NCI-H2107 treated with DMSO at 0.1 percent for 48 hours (cell line): ENCODE measurements around the gene EMP2.

Experiments used
- DNase-seq: peaks from one replicate; lab custom pipeline; 2025; ENCODE audit not compliant: unreplicated experiment; lab: John Stamatoyannopoulos, UW

EMP2 gene

GRCh38 chr16:10610499-10611184 lies 30.2 kb upstream of the EMP2 start:
- DNase-seq = no peak

- no peak for DNase-seq
Observed at GRCh38 chr16:10609402-10609774, 29.0 kb upstream of the EMP2 start.

DNA sequence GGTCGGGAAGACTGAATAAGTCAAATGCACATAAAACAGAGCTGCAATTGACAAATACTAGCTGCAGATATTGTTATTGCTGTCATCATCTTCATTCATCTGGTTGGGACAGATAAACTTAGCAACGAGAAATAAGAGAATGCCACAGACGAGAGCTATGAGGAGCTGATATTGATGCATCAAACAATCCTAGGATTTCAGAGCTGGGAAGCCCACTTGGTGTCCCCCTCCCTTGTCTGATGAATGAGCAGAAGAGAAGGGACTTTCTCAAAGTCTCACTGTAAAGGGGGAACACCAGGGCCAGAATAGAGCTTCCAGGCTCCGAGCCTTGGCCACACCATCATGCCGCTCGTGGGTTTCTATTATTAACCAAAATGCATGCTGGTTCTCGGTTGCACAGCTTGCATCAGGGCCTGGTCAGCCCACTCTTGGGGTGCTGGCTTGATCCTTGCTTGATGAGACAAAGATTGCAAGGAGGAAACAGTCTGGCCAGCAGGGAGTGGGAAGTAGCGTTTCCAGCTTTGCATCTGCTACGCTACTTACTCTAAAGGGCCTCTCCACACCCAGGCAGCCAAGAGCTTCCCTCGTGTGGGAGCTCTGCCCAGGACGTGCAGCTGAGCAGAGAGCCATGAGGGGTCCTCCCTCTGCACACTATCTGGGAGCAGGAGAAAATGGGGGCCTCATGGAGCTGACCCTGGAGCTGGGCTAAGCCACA lies 28.4 kb upstream of the EMP2 start:
- no peak for DNase-seq

GRCh38 chr16:10607157-10607556 lies 26.8 kb upstream of the EMP2 start:
- DNase-seq = no peak

DNA sequence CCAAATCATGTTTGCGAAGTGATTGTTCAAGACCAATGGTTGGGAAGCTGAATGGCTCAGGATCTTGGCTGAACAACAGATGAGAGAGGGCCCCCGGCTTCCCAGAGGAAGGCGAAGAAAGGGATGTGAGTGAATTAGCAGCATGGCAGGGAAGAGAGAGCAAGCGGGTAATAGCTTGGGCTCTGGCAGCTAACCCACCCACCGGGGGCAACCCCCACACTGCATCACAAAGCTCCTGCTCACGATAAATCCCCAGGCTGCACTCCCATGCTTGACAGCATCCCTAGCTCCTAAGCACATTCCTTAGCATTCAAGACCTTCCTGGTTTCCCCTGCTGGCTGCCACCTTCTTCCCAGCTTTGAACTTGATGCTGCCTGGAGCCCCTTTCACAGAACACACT lies 26.2 kb upstream of the EMP2 start:
- DNase-seq = no peak

- DNase-seq = no peak
Observed at GRCh38 chr16:10605636-10606035, 25.2 kb upstream of the EMP2 start.

DNA sequence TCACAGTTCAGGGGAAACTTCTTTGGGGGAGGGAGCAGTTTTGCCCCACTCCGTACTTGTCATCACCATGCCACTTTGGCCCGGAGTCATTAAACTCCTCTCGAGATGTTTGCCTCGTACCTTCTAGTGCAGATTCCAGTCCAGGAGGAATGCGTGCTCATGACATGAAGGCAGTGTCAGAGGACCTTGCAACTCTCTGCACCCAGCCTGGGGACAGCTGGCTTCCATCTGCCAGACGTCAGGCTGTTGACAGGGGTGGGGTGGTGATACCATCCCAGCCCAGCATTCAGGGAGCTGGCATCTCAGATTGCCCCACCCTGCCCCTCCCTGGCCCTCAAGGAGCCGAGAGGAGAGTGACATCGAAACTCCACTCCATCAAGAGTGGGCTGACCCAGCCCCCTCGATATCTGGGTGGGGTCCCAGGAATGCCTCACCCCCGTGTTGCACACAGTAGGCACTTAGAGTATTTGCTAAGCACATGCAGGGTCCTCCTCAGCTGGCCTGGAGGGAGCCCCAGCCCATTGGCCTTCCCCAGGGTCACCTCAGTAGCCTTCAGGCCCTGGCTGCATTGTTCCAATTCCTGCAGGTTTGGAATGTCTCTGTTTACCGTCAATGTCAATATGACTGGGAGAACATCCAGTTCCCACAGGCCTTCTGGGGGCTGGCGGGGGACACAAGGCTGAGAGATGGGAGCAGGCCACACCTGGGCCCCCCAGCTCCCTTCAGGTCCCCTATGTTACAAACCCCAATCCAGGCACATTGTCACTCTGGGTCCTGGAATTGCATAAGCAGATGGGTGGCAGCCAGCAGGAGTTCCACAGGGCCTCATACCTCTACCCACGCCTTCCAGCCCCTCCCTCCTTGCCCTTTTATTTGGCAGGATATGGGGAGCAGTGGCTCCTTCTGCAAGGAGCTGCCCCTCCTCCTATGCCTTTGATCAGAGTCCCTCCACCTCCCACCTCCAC lies 21.3 kb upstream of the EMP2 start:
- no peak for DNase-seq

DNA sequence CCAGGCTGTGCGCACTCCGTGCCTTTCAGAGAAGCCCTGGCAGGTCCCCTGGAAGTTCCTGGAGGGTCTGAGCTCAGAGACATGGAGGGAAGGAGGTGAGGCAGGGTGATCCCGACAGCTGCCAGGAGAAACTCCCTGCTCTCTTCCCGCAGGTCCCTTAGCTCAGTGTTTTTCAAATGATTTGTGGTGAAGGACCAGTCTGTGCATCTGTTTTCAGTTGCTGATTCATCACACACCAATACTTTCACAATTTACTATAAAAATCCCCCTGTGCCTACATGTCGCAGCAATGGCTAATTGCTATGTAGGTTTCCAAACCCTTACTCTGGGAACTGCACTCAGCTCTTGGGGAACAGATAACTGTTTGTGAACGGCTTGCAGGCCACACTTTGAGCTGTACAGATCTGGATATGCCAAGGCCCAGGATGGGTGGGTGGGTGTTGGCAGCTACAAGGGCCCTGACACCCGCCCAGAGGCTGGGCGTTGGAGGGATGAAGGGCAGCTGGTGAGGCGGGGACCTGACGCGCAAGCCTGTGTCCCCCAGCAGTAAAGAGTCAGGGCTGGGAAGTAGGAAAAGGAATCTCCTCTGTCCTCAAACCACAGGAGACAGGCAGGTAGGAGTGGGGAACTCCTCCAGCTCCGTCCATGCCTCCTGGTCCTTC lies 20.5 kb upstream of the EMP2 start:
- DNase-seq = no peak

- DNase-seq = no peak
Observed at GRCh38 chr16:10599626-10600025, 19.2 kb upstream of the EMP2 start.

- no peak for DNase-seq
Observed at GRCh38 chr16:10598157-10598556, 17.8 kb upstream of the EMP2 start.

GRCh38 chr16:10597187-10597601 lies 16.8 kb upstream of the EMP2 start:
- no peak for DNase-seq

DNA sequence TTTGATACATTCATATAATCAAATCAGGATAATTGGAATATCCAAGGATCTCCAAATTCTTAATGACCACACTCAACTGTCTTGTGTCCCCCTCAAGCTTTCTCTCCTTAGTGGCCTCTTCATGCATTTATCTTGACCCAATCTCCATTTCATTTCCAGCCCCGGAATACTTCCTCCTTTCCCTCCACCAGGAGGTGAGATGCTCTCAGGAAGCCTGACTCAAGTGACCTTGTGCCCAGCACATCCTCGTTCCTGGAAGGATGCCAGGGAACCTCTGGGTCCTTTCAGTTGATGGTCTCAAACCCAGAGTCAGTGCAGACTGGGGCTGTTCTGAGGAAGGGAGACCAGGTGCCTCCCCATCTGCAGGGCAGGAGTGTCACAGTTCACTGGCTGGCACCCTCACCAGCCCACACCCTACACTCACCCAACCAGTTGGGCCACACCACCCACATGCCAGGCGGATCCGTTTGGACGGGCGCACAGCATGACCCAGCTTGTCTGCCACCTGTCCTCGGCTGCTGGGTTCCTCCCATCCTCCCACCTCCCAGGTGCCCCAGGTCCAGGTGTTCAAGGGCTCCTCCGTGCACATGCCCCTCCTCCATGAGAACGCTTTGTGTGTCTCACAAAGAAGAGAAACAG lies 14.0 kb upstream of the EMP2 start:
- DNase-seq = peak; percentile 40

DNA sequence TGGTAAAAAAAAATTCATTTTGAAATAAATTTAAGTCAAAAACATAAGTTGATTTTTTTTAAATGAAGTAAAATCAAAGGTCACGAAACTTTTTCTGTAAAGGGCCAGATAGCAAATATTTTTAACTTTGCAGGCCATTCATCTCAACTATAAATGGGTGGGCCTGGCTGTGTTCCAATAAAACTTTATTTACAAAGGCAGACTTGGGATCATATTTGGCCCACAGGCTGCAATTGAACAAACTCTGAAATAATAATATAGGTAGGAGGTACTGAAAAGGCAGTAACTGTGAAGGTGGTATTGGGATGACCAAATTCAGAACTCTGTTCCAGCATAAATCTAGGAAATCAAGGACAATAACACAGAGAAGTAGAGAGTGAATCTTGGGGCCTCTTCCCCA lies 12.2 kb upstream of the EMP2 start:
- DNase-seq = no peak

DNA sequence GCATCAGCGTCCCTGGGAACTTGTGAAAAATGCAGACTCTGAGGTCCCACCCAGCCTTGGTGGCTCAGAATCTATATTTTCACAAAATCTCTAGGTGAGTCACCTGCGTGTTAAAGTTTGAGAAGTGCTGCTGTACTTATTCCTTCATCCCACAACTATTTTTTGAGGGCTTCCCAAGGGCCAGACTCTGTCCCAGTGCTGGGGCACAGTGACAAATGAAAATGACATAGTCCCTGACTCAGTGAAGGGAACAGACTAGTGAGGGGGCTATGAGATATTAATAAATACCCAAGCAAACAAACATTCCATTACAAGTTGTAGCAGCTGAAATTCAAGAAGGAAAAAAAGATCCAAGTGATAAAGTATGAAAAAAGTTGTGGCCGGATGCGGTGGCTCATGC lies 9.9 kb upstream of the EMP2 start:
- DNase-seq = no peak

DNA sequence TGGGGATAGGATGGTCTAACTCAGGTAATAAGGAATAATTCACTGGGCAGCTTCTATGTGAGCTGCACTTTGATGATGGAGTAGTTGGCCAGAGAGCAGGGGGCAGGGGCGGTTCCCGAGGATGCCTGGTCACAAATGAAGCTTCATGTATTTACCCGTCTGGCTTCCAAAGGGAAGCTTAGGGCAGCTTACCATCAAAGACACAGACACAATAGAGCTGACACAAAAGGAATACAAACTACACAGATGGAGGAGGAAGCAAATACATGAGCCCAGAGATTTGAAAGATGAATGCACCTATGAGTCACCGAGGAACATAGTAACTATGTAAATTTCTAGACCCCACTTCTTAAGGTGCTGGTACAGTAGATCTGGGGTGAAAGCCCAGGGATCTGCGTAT lies 8.7 kb upstream of the EMP2 start:
- DNase-seq = no peak

DNA sequence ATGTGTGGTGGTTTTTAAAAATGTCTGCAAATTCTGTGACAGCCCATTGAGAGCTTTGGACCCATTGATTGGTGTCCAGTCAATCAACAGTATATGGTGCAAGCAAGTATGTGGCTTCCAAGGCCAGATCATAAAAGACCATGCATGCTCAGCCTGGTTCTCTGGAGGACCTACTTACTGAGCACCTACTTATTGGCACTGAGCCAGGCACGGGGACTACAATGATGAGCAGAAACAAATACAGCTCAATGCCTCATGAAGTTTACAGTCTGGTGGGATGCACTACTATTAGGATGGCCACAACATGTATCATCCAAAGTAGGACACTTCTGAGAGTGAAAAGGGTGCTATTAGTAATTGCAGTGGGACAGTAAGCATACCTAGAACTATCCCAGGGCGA lies 7.2 kb upstream of the EMP2 start:
- no peak for DNase-seq

GRCh38 chr16:10584981-10585438 lies 4.6 kb upstream of the EMP2 start:
- DNase-seq = no peak

GRCh38 chr16:10583269-10583668 lies 2.9 kb upstream of the EMP2 start:
- DNase-seq = no peak

DNA sequence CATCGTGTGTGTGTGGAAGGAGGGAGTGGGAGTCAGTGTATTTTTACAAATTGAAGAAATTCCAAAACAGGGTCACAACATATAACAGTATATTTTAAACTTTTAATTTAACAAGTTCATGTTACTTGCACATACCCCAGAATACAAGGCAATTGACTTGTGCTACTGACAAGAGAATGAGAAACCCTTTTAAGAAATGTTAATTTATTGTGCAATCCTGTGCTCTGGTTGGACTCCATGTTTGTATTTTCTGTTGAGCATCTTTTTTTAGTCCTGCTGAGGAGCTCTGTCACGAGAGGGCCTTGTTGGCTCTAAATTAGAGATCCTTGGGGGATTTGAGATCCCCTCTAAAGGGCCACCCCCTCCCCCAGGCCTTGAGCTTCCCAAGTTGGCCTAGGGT lies 1.1 kb upstream of the EMP2 start:
- no peak for DNase-seq

DNA sequence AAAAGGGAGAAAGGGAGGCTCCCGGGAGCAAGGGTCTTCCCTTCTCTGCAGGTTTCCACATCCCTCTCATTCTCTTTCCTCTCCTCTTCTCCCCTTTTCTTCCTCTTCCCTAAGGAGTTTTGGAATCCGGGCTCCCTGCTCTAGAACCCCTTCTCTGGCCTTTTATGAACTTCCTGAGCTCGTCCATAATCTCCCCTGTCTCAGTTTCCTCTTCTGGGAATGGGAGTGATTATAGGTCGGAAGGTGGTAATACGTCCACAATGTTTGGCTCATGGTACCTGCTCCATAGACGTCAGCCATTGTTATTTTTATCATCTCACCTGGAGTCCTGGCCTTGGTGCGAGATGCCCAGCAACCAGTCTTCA lies 467 bp upstream of the EMP2 start:
- no peak for DNase-seq

DNA sequence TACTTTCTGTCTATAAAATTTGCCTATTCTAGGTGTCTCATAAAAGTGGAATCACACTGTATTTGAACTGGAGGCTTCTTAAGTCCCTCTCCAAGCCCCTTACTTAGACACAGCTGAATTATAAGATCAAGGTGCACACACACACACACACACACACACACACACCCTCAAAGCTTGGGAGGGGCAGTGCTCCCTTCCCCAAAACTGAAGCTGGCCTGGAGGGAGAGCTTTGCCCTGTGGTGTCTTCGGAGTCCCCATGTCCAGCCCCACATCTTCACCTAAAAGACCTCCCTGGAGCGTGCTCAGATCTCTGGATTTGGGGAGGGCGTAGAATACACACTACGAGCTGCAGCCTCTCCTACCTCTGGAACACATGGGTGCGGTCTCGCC lies 828 bp downstream of the EMP2 start:
- no peak for DNase-seq
